T-helper 17 cell (primary cell): ENCODE data around the gene AKAP3. TPM values are rescaled to one million over a fixed set of nuclear protein-coding genes. Genes with fewer than 3 reads are reported as not detected.
A peak's percentile ranks its signal among the peaks of the same experiment; 100 is the strongest.

Source experiments
- ATAC-seq: fragments of 150-1000 bp; cut with Tn5 transposase; 2 replicates; pipeline ENCODE4 v1.10.0; 2021; ENCODE audit warnings: mild to moderate bottlenecking, moderate library complexity
- DNase-seq, 3 donors: peaks; one replicate each; pipeline versions ENCODE4 v3.0.0 to v3.0.0-alpha.2; 2020 to 2021
- H3K9me3 ChIP-seq: one replicate; pipeline ENCODE4 v1.7.0; 2013; ENCODE audit warnings: low read length, mild to moderate bottlenecking; ENCODE audit not compliant: control insufficient read depth, poor library complexity, severe bottlenecking
- H3K27ac Mint-ChIP-seq: one replicate; pipeline ENCODE4 v1.8.0; 2022; ENCODE audit warnings: mild to moderate bottlenecking, moderate library complexity, mixed read lengths
- H3K27me3 Mint-ChIP-seq: one replicate; pipeline ENCODE4 v1.8.0; 2022; ENCODE audit warnings: mixed read lengths
- H3K36me3 Mint-ChIP-seq: one replicate; pipeline ENCODE4 v1.8.0; 2022; ENCODE audit warnings: low read depth, mixed read lengths
- H3K4me1 Mint-ChIP-seq: one replicate; pipeline ENCODE4 v1.8.0; 2022; ENCODE audit warnings: mild to moderate bottlenecking, mixed read lengths
- H3K4me3 Mint-ChIP-seq: one replicate; pipeline ENCODE4 v1.8.0; 2022; ENCODE audit warnings: mild to moderate bottlenecking, moderate library complexity, mixed read lengths
- total RNA-seq, 4 donors: library from RNA in 2 of 4; stranded (reverse) in 2 of 4; gene quantifications; one replicate each; pipeline ENCODE4 v1.2.3 and lab custom pipeline; 2022 to 2026

The AKAP3 gene
- total RNA-seq (1 to 10 TPM; 1.6 to 2.6 TPM), total RNA-seq (lab: John Stamatoyannopoulos, UW) (0.75 to 1.7 reads per million in 2 donors)

GRCh38 chr12:4648501-4649357, at the start of gene AKAP3, which contains the start of gene NDUFA9:
Gene AKAP3, minus strand, starts transcription at chr12:4649051. Its CDS starts 10,855 bp downstream, at chr12:4638196.
Gene NDUFA9, plus strand, starts transcription at chr12:4649114. Its CDS starts 13 bp downstream, at chr12:4649127.
- Mint-ChIP-seq H3K27me3 (no peaks in the 10 kb centered on the region), H3K4me1 (peaks cover 27% of the 10 kb centered on the region)
- ATAC-seq = peak; percentile 97

DNA sequence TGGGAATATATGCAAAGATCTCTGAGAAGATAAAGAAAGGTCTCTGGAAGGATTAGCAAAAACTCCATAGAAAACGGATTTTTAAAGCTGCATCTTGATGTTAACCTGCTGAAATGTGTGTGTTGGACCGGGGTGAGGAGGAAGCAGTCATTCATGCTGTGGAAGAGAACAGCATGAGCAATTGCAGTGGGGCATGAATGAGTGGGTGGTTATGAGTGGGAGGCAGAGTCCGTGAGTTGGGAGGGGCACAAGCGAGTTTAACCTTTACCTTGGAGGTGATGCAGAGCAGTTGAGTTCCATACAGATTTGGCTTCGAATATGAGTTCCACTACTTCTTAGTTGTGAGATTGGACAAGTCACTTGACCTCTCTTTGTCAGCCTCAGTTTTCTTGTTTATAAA, 41.9 kb upstream of the AKAP3 start:
- Mint-ChIP-seq H3K27me3 (no peaks in the 10 kb centered on the region), H3K4me1 (peaks cover 7% of the 10 kb centered on the region), H3K27ac (no peak overlapping the region), H3K36me3 (peaks cover 8% of the 10 kb centered on the region), H3K4me3 (no peak overlapping the region)
- no peaks in the 10 kb centered on the region for H3K9me3 ChIP-seq
- DNase-seq (no peak), ATAC-seq (no peak)

More at GRCh38 chr12:4648501-4649357, at the start of gene AKAP3, which contains the start of gene NDUFA9:
- H3K36me3 Mint-ChIP-seq = peaks cover 10% of the 10 kb centered on the region
- peak within 1 kb of the TSS; percentile 99 for H3K4me3 Mint-ChIP-seq
- H3K27ac Mint-ChIP-seq = peak within 1 kb of the TSS; percentile 98
- no peaks in the 10 kb centered on the region for H3K9me3 ChIP-seq
- peak; percentile 55 to 64 (median 63) for DNase-seq

DNA sequence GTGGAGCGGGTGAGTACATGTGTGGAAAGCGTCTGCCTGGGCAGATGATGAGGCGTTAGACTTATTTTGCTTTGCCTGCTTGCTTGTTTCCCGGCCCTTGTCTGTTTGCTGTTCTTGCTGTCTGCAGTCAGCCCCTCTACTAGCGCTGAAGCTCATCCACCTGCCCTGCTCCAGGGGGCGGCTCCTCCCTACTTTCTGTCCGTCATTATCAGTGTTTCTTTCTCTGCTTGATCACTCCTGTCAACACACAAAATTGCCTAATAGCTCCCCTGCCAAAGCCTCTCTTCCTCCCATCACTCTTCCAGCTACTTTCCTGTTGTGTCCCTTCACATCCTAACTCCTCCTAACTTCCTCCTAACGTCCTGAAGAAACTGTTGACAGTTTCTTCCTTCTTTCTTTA, 36.5 kb upstream of the AKAP3 start:
- H3K4me1 Mint-ChIP-seq = peaks cover 3% of the 10 kb centered on the region
- DNase-seq (no peak), ATAC-seq (no peak)
- H3K4me3 Mint-ChIP-seq = no peak overlapping the region
- H3K36me3 Mint-ChIP-seq = peaks cover 23% of the 10 kb centered on the region
- H3K27me3 Mint-ChIP-seq = no peaks in the 10 kb centered on the region
- no peaks in the 10 kb centered on the region for H3K9me3 ChIP-seq
- no peak overlapping the region for H3K27ac Mint-ChIP-seq

- ATAC-seq = no peak
- no peaks in the 10 kb centered on the region for H3K27me3 Mint-ChIP-seq
- H3K4me1 Mint-ChIP-seq = peaks cover 16% of the 10 kb centered on the region
- no peak for DNase-seq
- H3K36me3 Mint-ChIP-seq = peaks cover 30% of the 10 kb centered on the region
- no peak overlapping the region for H3K27ac Mint-ChIP-seq
- no peak overlapping the region for H3K4me3 Mint-ChIP-seq
- no peaks in the 10 kb centered on the region for H3K9me3 ChIP-seq
Measured at GRCh38 chr12:4681732-4682131, 32.9 kb upstream of the AKAP3 start.

GRCh38 chr12:4679711-4680110, 30.9 kb upstream of the AKAP3 start:
- Mint-ChIP-seq H3K27ac (no peak overlapping the region), H3K27me3 (no peaks in the 10 kb centered on the region), H3K4me3 (no peak overlapping the region)

DNA sequence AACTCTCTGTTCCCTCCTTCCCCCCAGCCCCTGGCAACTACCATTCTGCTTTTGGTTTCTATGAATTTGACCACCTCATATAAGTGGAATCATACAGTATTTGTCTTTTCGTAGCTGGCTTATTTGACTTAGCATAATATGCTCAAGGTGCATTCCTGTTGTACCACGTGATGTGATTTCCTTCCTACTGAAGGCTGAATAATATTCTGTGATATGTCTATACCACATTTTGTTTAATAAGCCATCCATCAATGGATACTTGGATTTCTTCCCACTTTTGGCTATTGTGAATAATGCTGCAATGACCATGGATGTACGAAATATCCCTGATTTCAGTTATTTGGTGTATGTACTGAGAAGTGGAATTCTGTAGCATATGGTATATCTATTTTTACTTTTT, 16.4 kb upstream of the AKAP3 start:
- peak overlapping the region; percentile 31 for H3K4me3 Mint-ChIP-seq
- no peaks in the 10 kb centered on the region for H3K27me3 Mint-ChIP-seq
- ATAC-seq = no peak
- DNase-seq = no peak
- peaks cover 12% of the 10 kb centered on the region for H3K36me3 Mint-ChIP-seq
- peaks cover 6% of the 10 kb centered on the region for H3K4me1 Mint-ChIP-seq
- no peak overlapping the region for H3K27ac Mint-ChIP-seq
- H3K9me3 ChIP-seq = peaks cover 3% of the 10 kb centered on the region

More at GRCh38 chr12:4679711-4680110, 30.9 kb upstream of the AKAP3 start:
- ATAC-seq (no peak), DNase-seq (no peak)
- H3K4me1 Mint-ChIP-seq = peaks cover 19% of the 10 kb centered on the region
- no peaks in the 10 kb centered on the region for H3K9me3 ChIP-seq
- peaks cover 22% of the 10 kb centered on the region for H3K36me3 Mint-ChIP-seq

GRCh38 chr12:4663971-4664505, 15.2 kb upstream of the AKAP3 start:
- H3K9me3 ChIP-seq = peaks cover 3% of the 10 kb centered on the region
- peaks cover 10% of the 10 kb centered on the region for H3K36me3 Mint-ChIP-seq
- peaks cover 6% of the 10 kb centered on the region for H3K4me1 Mint-ChIP-seq
- H3K27me3 Mint-ChIP-seq = no peaks in the 10 kb centered on the region
- no peak overlapping the region for H3K4me3 Mint-ChIP-seq
- ATAC-seq (no peak), DNase-seq (no peak)
- H3K27ac Mint-ChIP-seq = no peak overlapping the region

DNA sequence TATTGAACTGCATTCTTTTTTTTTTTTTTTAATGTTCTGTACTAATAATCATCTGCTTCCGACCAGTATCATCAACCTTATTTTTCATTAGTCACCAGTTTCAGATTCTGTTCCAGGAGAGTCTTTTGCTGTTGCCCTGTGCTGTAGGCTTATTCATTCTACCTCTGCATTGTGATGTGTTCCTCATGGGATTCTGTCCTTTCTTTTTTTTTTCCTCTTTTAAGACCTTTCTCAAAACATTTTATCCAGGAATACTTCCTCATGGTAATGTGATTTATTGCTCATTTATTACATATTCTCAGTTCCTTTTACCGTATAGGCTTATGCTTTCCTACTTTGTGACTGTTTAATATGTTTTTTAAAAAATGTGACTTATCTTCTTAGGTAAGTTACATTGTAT, 4.8 kb upstream of the AKAP3 start:
- Mint-ChIP-seq H3K4me1 (peaks cover 34% of the 10 kb centered on the region), H3K36me3 (peaks cover 13% of the 10 kb centered on the region), H3K4me3 (no peak overlapping the region), H3K27me3 (no peaks in the 10 kb centered on the region), H3K27ac (no peak overlapping the region)
- DNase-seq (no peak), ATAC-seq (no peak)
- no peaks in the 10 kb centered on the region for H3K9me3 ChIP-seq

- Mint-ChIP-seq H3K4me3 (no peak overlapping the region), H3K27me3 (no peaks in the 10 kb centered on the region), H3K36me3 (peaks cover 13% of the 10 kb centered on the region), H3K4me1 (peaks cover 34% of the 10 kb centered on the region), H3K27ac (no peak overlapping the region)
- DNase-seq = no peak
- ATAC-seq = no peak
- no peaks in the 10 kb centered on the region for H3K9me3 ChIP-seq
Measured at GRCh38 chr12:4653257-4653656, 4.4 kb upstream of the AKAP3 start.

- no peak for DNase-seq
- Mint-ChIP-seq H3K36me3 (peaks cover 10% of the 10 kb centered on the region), H3K27me3 (no peaks in the 10 kb centered on the region), H3K4me1 (peaks cover 28% of the 10 kb centered on the region), H3K27ac (peak overlapping the region; percentile 98), H3K4me3 (peak overlapping the region; percentile 99)
- ATAC-seq = no peak
- H3K9me3 ChIP-seq = no peaks in the 10 kb centered on the region
Measured at GRCh38 chr12:4649358-4649661, 459 bp upstream of the AKAP3 start.

DNA sequence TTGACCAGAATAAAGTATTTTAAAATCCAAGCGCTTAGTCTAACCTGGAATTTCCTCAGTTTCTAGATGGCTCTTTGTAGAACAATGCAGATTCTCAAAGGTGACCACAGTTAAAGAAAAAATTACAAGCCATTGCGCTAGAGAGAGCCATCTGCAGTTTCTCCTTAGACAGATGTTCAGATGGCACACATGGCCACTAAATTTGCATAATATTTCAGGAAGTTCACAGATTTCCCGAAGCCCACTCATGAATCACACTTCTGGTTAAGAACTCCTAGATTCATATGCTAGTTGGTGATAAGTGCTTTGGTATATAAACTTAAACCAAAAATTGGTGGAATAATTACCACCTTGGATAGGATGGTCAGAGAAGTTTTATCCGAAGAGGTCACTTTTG, 749 bp downstream of the AKAP3 start:
- H3K27me3 Mint-ChIP-seq = no peaks in the 10 kb centered on the region
- H3K4me3 Mint-ChIP-seq = peak overlapping the region; percentile 99
- no peaks in the 10 kb centered on the region for H3K9me3 ChIP-seq
- peaks cover 10% of the 10 kb centered on the region for H3K36me3 Mint-ChIP-seq
- peak overlapping the region; percentile 98 for H3K27ac Mint-ChIP-seq
- DNase-seq = no peak
- H3K4me1 Mint-ChIP-seq = peaks cover 24% of the 10 kb centered on the region
- ATAC-seq = no peak

DNA sequence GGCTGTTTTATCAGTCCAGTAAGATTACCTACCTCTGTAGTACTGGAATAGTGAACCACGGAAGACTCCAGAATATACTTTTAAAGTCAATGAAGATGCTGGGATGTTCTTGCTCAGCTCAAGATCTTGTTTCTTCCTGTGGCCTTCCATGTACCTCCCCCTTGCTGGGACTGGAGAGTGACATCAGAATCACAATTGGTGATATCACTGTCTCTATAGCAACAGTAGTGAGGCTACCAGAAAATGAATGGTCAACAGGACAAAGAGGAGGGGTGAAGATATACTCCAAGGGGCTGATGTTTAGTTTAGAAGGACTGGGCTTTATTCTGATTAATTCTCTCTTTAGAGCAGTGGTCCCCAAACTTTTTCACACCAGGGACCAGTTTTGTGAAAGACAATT, 3.8 kb downstream of the AKAP3 start:
- no peak overlapping the region for H3K4me3 Mint-ChIP-seq
- H3K27ac Mint-ChIP-seq = no peak overlapping the region
- H3K36me3 Mint-ChIP-seq = peaks cover 5% of the 10 kb centered on the region
- no peaks in the 10 kb centered on the region for H3K9me3 ChIP-seq
- peaks cover 9% of the 10 kb centered on the region for H3K4me1 Mint-ChIP-seq
- ATAC-seq = no peak
- no peak for DNase-seq
- H3K27me3 Mint-ChIP-seq = peaks cover 10% of the 10 kb centered on the region

DNA sequence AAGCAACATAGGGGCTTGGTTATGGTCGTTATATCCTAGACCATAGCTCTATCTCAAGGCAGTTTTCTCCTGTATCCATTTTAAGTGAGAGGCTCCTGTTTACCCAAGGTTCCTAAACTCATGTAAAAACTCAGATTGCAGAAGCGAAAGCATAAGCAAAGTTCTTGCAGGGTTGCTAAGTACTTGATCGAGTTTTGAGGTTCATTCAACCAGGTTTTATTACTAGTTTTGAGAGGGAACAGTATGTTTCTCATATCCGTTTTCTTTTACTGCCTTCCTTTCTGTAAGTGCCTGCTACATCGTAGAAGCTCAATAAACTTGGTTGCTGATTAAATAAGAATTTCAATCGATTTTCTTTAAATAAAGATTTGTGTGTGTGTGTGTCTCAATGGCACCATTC, 5.1 kb downstream of the AKAP3 start:
- peaks cover under 1% of the 10 kb centered on the region for H3K36me3 Mint-ChIP-seq
- peaks cover 14% of the 10 kb centered on the region for H3K27me3 Mint-ChIP-seq
- no peak overlapping the region for H3K4me3 Mint-ChIP-seq
- no peaks in the 10 kb centered on the region for H3K4me1 Mint-ChIP-seq
- no peaks in the 10 kb centered on the region for H3K9me3 ChIP-seq
- no peak for ATAC-seq
- DNase-seq = no peak
- H3K27ac Mint-ChIP-seq = no peak overlapping the region

GRCh38 chr12:4630262-4630661, 18.6 kb downstream of the AKAP3 start:
- H3K9me3 ChIP-seq = no peaks in the 10 kb centered on the region
- H3K27ac Mint-ChIP-seq = no peak overlapping the region
- peaks cover 2% of the 10 kb centered on the region for H3K36me3 Mint-ChIP-seq
- DNase-seq (no peak), ATAC-seq (no peak)
- no peaks in the 10 kb centered on the region for H3K4me1 Mint-ChIP-seq
- no peak overlapping the region for H3K4me3 Mint-ChIP-seq
- peaks cover 14% of the 10 kb centered on the region for H3K27me3 Mint-ChIP-seq
